Upper lobe of left lung (tissue), 4 donors: Measurements from ENCODE around the gene MRPL22.

Experiments
- EP300 ChIP-seq, 4 donors: sonication (generic); formaldehyde crosslinking; IDR thresholded peaks; one replicate each; pipeline ENCODE4 v1.5.1; 2017; ENCODE audit warnings: antibody characterized with exemption in 4 of 4, control low read depth in 2 of 4
- POLR2A ChIP-seq, 4 donors: fragments of 450-650 bp; IDR thresholded peaks; one replicate each; pipeline ENCODE4 v1.5.1; 2016 to 2017; ENCODE audit warnings: antibody characterized with exemption in 4 of 4, mild to moderate bottlenecking in 2 of 4
- POLR2AphosphoS5 ChIP-seq, 2 donors: sonication (generic); formaldehyde crosslinking; IDR thresholded peaks; one replicate each; pipeline ENCODE4 v1.5.1; 2017; ENCODE audit warnings: antibody characterized with exemption in 2 of 2
- TF ChIP-seq, protein P1 (sequence below), 6 experiments: fragments of 450-650 bp in 4 of 6; fragments of 200-600 bp in 2 of 6; sonication (generic) in 2 of 6; IDR thresholded peaks; one replicate each; pipeline ENCODE4 v1.5.1; 2016 to 2019; ENCODE audit warnings: antibody characterized with exemption in 6 of 6

DNA sequence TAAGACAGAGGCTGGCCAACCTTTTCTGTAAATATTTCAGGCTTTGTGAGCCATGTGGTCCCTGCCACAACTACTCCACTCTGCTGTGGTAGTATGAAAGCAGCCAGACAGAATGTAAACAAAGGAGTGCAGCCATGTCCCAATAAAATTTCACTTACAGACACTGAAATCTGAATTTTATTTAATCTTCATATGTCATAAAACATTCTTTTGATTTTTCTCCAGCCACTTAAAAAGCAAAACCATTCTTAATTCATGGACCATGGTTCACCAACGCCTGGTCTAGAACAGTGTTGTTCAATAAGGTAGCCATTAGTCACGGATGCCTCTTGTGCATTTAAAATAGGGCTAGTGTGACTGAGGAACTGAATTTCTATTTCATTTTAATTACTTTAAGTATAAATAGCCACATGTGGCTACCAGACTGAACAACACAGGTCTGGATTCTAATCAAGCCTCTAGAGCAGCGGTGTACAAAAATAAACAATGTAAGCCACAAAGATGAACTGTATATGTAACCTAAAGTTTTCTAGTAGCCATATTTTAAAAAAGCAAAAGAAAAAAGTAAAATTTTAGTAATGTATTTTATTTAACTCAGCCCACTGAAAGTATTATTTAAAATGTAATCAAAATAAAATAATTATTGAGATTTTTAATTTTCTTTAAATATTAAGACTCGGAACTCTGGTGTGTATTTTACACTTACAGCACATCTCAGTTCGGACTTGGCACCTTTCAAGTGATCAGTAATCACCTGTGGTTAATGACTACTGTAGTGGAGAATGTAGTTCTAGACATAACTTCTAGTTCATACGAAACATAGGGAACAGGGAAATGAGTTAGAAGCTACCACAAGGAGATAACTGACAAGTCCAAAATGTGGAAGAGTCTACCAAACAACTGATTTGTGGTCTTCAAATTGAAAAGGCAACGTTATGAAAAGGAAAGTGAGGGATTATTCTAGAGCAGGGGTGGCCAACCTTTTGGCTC is 17.1 kb upstream of the MRPL22 start:
- TF ChIP-seq POLR2AphosphoS5 (IDR thresholded peaks at IDR 0.05) = no peak
- TF ChIP-seq, protein P1, sequence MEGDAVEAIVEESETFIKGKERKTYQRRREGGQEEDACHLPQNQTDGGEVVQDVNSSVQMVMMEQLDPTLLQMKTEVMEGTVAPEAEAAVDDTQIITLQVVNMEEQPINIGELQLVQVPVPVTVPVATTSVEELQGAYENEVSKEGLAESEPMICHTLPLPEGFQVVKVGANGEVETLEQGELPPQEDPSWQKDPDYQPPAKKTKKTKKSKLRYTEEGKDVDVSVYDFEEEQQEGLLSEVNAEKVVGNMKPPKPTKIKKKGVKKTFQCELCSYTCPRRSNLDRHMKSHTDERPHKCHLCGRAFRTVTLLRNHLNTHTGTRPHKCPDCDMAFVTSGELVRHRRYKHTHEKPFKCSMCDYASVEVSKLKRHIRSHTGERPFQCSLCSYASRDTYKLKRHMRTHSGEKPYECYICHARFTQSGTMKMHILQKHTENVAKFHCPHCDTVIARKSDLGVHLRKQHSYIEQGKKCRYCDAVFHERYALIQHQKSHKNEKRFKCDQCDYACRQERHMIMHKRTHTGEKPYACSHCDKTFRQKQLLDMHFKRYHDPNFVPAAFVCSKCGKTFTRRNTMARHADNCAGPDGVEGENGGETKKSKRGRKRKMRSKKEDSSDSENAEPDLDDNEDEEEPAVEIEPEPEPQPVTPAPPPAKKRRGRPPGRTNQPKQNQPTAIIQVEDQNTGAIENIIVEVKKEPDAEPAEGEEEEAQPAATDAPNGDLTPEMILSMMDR (IDR thresholded peaks at IDR 0.05) = no peak
- TF ChIP-seq POLR2A (IDR thresholded peaks at IDR 0.05) = no peak
- no peak for TF ChIP-seq EP300 (IDR thresholded peaks at IDR 0.05)
